RWPE1 (cell line): ENCODE results near the gene ZNF763.
"Not testable (repeated sequence)": the region's sequence is repeated elsewhere in the genome, so short reads cannot be mapped to it uniquely, and the experiment has no call there.

Experiments
- CTCF ChIA-PET: fragments of 350-600 bp; sonication (Branson Sonifier 250); formaldehyde crosslinking; extraction: SDS; loops from one replicate; lab custom pipeline; 2021; lab: Yijun Ruan, JAX
- POLR2A ChIA-PET: fragments of 400-600 bp; formaldehyde crosslinking; extraction: SDS; loops from one replicate; lab custom pipeline; 2020; ENCODE audit warnings: antibody characterized with exemption; ENCODE audit not compliant: low non-redundant PET; lab: Yijun Ruan, JAX
- DNase-seq: peaks from one replicate; pipeline ENCODE4 v3.0.0; 2012; ENCODE audit warnings: low spot score
- H3K27ac ChIP-seq: fragments of 450-650 bp; 2 replicates; pipeline ENCODE4 v1.5.1; 2017
- CTCF ChIP-seq: fragments of 450-650 bp; conservative IDR thresholded peaks from 2 replicates; pipeline ENCODE4 v1.5.1; 2017; ENCODE audit warnings: low read depth, mild to moderate bottlenecking

ZNF763 gene

DNA sequence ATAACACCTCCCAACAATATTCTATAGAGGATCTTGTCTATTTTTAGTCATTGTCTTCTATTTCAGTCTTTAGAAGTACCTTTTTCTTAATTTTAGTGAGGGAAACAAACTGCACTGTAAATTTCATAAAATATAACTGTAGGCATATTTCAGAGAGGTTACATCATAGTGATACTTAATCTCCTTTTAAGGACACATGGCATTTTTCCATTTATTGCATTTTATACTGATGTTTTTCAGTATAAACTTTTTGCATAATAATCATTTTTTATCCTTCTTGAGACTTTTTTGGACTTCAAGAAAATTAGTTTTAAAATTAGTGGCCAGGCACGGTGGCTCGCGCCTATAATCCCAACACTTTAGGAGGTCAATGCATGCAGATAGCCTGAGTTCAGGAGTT lies 33.3 kb upstream of the ZNF763 start:
- no peak for DNase-seq
- TF ChIP-seq CTCF = no peak
- POLR2A ChIA-PET = no interaction called here
- no peak overlapping the region for H3K27ac ChIP-seq
- CTCF ChIA-PET = interaction anchor here (0.6 kb wide), 1 partner anchor 386 kb away, joined by 3 read pairs; no protein-coding TSS in a partner anchor

DNA sequence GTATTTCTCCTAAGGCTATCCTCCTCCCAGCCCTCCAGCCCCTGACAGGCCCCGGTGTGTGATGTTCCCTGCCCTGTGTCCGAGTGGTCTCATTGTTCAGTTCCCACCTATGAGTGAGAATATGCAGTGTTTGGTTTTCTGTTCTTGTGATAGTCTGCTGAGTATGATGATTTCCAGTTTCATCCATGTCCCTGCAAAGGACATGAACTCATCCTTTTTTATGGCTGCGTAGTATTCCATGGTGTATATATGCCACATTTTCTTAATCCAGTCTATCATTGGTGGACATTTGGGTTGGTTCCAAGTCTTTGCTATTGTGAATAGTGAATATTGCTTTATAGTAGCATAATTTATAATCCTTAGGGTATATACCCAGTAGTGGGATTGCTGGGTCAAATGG lies 29.0 kb upstream of the ZNF763 start:
- H3K27ac ChIP-seq, DNase-seq, POLR2A ChIA-PET, CTCF ChIA-PET: not testable (repeated sequence)

GRCh38 chr19:11938383-11938782 lies 26.5 kb upstream of the ZNF763 start:
- DNase-seq, H3K27ac ChIP-seq, CTCF ChIA-PET, POLR2A ChIA-PET: not testable (repeated sequence)

DNA sequence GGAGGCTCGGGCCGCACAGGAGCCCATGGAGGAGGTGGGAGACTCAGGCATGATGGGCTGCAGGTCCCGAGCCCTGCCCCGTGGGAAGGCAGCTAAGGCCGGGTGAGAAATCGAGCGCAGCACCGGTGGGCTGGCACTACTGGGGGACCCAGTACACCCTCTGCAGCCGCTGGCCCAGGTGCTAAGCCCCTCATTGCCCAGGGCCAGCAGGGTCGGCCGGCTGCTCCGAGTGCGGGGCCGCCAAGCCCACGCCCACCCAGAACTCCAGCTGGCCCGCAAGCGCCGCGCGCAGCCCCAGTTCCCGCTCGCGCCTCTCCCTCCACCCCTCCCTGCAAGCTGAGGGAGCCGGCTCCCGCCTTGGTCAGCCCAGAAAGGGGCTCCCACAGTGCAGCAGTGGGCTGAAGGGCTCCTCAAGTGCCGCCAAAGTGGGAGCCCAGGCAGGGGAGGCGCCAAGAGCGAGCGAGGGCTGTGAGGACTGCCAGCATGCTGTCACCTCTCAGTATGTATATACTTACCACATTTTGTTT lies 23.4 kb upstream of the ZNF763 start:
- POLR2A ChIA-PET, CTCF ChIA-PET, H3K27ac ChIP-seq, DNase-seq: not testable (repeated sequence)

- POLR2A ChIA-PET = no interaction called here
- TF ChIP-seq CTCF = no peak
- no peak overlapping the region for H3K27ac ChIP-seq
- DNase-seq = no peak
- CTCF ChIA-PET = no interaction called here
These were observed 22.6 kb upstream of the ZNF763 start for GRCh38 chr19:11942008-11942842.

DNA sequence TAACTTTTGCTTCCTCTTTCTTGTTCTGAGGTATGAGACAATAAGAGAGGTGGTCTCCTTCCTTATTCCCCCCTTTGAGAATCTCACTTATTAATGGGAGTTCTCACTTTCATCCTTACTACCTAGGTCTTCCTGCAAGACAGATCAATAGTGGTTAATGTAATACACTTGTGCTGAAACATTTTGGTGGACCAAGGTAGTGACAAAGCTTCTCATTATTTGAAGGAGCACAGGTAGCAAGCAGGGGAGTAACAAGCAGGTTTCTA lies 22.1 kb upstream of the ZNF763 start:
- POLR2A ChIA-PET = no interaction called here
- H3K27ac ChIP-seq = no peak overlapping the region
- no peak for TF ChIP-seq CTCF
- CTCF ChIA-PET = no interaction called here
- no peak for DNase-seq

DNA sequence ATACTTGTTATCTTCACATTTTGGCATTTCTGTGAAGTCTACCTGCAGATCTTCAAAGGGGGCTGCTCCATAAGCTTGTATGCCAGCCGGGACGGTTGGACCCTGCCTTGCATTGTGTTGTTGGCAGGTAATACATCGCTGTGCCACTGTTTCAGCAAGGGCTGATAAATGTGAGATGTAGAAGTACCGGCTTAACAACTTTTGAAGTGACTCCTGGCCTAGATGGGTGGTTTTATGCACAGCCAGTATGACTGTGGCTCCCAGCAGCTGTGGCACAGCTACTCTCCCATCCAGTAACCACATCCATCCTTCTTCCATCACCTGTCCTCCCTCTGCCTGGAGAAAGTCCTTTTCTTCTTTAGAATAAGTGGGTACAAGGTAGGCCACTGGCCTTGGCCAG lies 20.2 kb upstream of the ZNF763 start:
- no peak overlapping the region for H3K27ac ChIP-seq
- DNase-seq = no peak
- POLR2A ChIA-PET = no interaction called here
- CTCF ChIA-PET = no interaction called here
- no peak for TF ChIP-seq CTCF

DNA sequence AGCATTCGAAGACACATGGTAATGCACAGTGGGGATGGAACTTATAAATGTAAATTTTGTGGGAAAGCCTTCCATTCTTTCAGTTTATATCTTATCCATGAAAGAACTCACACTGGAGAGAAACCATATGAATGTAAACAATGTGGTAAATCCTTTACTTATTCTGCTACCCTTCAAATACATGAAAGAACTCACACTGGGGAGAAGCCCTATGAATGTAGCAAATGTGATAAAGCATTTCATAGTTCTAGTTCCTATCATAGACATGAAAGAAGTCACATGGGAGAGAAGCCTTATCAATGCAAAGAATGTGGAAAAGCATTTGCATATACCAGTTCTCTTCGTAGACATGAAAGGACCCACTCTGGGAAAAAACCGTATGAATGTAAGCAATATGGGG lies 16.2 kb upstream of the ZNF763 start:
- H3K27ac ChIP-seq = no peak overlapping the region
- POLR2A ChIA-PET = no interaction called here
- TF ChIP-seq CTCF = no peak
- CTCF ChIA-PET = interaction anchor here (0.6 kb wide), 1 partner anchor 54 kb away, joined by 3 read pairs; no protein-coding TSS in a partner anchor
- DNase-seq = no peak
